Hematopoietic multipotent progenitor cell (in vitro differentiated cells): ENCODE results near the gene TMEM181. TPM values are rescaled to one million over a fixed set of nuclear protein-coding genes. Genes with fewer than 3 reads are reported as not detected.
"Not testable (repeated sequence)": the region's sequence is repeated elsewhere in the genome, so short reads cannot be mapped to it uniquely, and the experiment has no call there.

Experiments used
- DNase-seq, 3 donors: peaks; one replicate each; pipeline ENCODE4 v3.0.0-alpha.2; 2011 to 2015; ENCODE audit warnings: low read depth in 2 of 3, low spot score in 2 of 3
- total RNA-seq: library from RNA; depleted of rRNA; stranded (reverse); fragments of >200 nt; gene quantifications from one replicate; pipeline ENCODE4 v1.2.3, GENCODE V29; 2012

The TMEM181 gene
- total RNA-seq, 1 donor = 14.3 TPM

GRCh38 chr6:158536891-158537798, 22.7 kb upstream of the TMEM181 start:
- DNase-seq = peak in 1 of 3 donors; percentile 28

- DNase-seq = no peak
Observed at GRCh38 chr6:158538741-158539140, 21.1 kb upstream of the TMEM181 start.

GRCh38 chr6:158539413-158539812, 20.5 kb upstream of the TMEM181 start:
- no peak for DNase-seq

DNA sequence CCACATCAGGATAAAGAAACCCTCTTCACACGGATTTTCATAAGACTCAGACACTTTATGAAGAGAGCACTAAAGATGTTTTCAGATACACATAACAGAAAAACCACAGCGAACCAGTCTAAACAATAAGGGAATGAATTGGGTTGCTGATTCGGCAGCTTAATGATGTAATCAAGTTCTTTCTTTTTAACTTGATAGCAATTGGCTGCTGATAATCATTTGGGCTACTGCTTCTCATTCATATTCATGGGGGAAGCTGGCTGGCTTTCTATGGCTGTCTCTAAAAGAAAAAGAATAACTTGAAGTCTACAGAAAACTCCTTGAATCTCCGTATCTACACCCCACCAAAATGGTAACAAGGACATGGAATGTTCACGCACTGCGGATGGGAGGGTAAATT, 20.0 kb upstream of the TMEM181 start:
- DNase-seq = no peak

DNA sequence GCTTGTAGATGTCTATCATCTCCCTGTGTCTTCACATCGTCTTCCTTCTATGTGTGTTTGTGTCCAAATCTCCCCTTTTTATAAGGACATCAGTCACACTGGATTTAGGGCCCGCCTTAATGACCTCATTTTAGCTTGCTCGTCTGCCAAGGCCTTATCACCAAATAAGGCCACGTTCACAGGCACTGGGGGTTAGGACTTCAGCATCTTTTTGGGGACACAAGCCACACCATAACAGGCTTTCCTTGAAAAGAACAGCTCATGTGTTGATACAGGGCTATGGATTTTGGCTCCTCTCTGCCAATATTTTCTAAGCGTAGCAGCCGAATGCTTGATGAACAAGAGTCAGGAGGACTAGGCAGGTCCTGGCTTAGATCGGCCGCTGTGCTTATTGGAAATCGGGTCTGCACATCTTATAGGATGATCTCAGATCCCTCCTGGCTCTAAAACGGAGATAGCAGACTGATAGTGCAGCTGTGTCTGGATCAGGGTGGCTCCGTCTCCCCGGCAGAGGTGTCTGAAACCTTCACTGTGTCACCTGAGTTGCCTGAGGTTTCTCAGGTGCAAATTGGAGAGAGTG, 16.2 kb upstream of the TMEM181 start:
- no peak for DNase-seq

DNA sequence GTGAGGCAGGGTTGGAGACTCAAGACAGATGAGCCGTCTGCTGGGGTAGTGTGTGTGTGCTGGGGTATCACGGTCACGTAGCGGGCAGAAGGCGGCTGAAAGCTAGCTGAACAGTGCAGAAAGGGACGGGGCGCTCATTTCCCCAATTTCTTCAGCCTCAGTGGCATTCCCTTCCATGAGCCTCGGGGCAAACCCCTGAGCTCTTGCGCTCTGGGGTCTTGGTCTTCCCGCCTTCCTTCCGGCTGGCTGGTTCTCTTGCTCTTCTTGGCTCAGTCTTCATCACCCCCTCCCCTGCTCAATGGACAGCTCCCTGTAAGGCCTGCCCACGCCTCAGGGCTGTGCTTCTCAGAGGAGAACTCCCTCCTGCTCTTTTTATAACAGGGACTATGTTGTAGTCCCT, 15.5 kb upstream of the TMEM181 start:
- DNase-seq = no peak

DNA sequence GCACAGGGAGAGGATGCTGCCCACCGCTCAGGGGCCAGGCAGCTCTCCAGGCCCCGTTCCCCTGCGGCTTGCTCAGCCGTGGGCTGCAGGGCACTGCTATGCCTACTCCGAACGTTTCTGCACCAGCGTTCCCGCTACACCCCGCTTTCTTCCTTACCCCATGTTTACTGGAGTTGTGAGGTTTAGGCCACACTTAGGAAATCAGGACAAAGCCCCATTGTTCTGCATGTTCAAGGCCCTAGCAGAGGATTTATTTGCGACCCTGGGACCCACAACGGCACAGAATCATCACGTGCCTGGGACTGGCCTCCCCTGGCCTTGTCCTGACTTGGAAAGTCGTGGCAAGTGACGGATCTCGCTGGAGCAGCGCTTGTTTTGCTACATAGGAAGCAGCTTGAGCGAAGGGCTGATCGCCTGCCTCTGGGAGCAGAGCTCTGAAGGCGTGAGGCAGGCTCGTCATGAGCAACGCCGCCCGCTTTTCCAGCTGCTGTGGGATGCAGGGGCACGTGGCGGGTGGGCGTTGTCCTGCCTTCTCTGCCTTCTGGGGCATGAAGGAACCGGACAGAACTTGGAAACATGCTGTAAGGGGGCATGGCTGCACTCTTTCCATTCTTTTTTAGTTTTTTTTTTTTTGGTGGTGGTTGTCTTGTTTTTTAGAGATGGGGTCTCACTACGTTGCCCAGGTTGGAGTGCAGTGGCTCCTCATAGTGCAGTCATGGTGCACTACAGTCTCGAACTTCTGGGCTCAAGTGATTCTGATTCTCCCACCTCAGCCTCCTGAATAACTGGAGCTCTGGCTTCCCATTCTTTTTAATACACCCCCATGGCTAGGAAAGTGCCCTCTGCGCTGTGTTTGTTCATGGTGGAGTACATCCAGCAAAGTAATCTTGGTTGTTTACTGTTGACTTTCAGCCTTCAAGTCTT, 14.6 kb upstream of the TMEM181 start:
- no peak for DNase-seq

GRCh38 chr6:158548418-158549161, 11.3 kb upstream of the TMEM181 start:
- DNase-seq = no peak

DNA sequence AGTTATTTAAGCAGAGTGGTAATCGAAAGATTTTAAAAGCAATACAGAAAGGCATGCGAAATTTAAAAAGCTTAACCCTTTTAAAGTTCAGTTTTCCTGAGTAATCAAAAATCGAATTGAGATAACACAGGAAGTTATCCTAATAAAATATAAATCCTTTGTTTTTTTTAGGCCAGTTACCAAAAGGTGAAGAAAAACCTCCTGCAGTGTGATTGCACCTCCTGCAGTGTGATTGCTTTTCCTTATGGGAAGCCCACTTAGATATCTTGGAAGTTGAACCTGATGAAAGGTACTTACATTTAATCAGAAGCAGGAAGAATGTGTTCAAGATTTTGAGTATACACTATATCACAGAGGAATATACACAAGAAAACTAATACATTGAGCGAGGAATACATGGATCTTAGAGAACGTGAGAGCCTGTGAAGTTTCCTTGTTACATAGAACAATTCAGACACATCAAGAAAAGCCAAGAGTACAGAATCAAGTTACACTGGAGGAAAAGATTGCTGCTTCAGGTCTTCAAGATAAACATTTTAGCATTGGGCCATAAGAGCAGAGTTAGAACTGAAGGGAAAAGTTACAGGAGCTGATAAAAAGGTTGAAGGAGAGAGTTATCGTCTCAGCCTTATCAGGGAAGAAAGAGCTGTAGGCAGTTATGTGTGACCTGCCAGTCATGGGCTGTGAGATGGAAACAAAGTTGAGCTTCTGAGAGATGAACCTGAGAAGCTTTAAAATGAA, 7.7 kb upstream of the TMEM181 start:
- DNase-seq = no peak

DNA sequence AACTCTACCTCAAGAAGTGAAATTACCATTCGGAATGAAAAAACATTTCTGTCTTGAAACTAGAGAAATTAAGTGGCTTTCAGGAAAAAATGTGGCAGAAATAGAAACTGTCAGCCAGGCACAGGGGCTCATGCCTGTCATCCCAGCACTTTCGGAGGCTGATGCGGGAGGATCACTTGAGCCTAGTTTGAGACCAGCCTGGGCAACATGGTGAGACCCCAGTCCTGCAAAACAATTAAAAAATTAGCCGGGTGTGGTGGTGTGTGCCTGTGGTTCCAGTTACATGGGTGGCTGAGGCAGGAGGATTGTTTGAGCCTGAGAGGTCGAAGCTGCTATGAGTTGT, 7.1 kb upstream of the TMEM181 start:
- no peak for DNase-seq

GRCh38 chr6:158554611-158555361, 5.1 kb upstream of the TMEM181 start:
- DNase-seq = no peak

GRCh38 chr6:158556113-158556512, 3.8 kb upstream of the TMEM181 start:
- no peak for DNase-seq

DNA sequence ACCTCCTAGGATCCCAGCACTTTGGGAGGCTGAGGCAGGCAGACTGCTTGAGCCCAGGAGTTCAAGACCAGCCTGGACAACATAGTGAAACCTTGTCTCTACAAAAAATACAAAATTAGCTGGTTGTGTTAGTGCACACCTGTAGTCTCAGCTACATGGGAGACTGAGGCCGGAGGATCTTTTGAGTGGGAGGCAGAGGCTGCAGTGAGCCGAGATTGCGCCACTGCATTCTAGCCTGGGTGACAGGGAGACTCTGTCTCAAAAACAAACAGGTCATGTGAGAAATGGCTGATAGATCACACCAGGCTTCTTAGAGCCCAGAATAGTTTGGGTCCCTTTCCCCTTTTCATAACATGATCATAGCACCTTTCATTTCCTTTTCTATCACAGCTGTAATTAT, 2.8 kb upstream of the TMEM181 start:
- DNase-seq = not testable (repeated sequence)

DNA sequence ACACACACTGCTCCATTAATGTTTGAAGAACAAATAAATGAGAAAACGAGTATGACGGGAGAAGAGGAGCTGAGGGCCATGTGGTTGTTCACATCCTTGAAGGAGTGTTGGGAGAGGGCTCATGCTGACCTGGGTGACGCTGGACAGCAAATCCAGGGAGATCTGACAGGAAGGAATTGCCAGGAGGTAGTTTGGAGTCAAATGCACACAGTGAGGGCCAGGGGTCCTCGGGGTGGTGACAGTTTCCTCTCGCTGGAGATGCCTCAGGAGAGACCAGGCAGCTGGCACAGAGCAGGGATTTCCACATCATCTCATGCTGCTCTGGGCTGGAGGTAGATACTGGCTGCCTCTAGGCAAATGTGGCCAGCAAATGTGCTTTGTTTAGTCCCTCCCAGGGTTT, 2.0 kb upstream of the TMEM181 start:
- no peak for DNase-seq

DNA sequence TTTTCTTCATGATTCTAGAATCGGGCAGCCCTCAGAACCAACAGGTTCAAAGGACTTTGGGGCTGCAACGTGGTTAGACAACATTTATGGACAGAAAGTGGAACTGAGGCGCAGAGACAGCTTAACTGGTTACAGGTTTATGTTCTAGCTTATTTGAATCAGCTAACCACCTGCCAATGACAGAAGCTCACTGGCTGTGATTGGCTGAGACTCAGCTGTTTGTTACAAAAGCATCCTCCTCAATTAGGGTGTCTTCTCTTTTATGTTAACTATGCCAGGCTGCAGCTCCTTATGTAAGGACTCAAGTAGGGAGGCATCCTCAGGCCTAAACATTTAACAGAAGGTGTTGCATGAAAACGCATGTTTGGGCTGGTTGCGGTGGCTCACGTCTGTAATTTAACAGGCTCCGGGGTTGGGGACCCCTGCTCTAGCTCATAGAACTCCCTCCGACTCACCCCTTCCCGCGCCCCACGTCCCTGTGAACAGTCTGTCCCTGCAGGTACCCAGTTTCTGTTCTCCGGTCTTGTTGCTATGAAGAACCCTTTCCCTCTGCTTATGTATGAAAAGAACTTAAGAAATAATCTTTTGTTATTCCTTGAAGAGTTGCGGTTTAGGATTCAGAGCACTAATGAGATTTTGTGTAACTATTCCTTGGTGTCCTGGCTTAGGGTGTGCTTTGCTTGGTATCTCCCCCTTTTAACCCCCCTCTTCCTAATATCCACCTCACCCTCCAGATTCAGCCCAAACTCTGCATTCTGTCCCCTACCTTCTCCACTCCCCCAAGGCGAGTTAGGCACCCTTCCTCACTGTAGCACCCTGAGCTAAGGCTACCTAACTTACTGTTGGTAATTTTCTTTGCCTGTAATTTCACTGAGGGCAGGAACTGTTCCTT, 1.2 kb upstream of the TMEM181 start:
- no peak for DNase-seq

DNA sequence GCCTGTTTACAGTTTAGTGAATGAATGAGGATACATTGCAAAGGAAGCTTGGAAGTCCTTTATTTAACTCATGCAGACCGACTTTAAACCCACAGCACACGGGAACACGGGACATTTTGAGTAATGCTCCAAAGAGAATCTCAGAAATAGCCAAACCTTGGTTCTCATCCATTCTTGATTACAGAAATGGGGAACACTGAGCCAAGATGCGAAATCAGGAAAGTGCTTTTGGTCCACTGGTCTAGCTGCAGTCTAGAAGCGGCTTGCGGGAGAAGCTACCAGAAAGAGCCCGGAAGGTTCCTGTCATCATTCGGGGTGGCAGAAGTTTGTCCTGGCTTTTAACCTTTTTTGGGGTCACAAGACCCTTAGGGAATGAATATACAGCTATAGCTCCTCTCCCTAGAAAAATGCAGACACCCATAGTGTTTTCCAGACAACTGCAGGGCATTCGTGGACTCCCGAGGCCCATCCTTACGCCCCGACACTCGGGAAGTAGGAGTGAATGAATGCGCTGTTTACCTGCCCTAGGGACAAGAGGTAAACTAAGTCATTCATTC, 475 bp upstream of the TMEM181 start:
- DNase-seq = no peak

DNA sequence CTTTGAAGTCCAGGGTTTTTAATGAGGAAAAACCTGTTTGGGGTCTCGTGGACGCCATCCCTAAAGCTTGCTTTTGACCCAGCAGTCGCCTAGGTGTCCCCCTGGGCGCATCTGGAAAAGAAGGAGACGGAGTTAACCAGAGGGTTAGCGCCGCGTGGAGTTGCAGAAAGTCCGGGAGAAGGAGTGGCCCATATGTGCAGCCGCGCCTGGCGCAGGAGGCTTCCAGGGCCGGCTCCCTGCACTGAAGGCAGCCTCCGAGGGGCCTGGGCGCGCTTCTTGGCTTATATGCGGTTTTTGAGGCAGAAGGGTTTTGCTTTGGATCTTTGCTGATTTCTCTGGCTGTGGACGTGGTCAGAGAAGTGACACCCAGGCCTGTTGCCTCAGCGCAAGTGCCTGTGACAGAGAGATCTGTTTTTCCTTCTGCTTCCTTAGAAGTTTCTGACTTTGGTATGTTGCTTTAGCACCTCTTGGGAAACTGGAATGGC, 987 bp downstream of the TMEM181 start:
- DNase-seq = no peak
